Natural killer cell (primary cell): ENCODE results near the gene SLC22A4. TPM values are rescaled to one million over a fixed set of nuclear protein-coding genes. Genes with fewer than 3 reads are reported as not detected.

Experiments used
- ATAC-seq, 3 donors: fragments of 150-1000 bp in 2 of 3; fragments of 200-7000 bp in 1 of 3; cut with Tn5 transposase; 1 replicate in 1 of 3; 2 replicates in 2 of 3; pipeline ENCODE4 v1.10.0; 2021; ENCODE audit warnings: mild to moderate bottlenecking in 2 of 3, moderate library complexity in 2 of 3
- DNase-seq, 2 donors: peaks; one replicate each; pipeline versions ENCODE4 v3.0.0 to v3.0.0-alpha.2; 2013 to 2021; ENCODE audit warnings: mixed read lengths in 1 of 2
- H3K27ac ChIP-seq: one replicate; pipeline ENCODE4 v1.5.1; 2013; ENCODE audit warnings: mild to moderate bottlenecking, low read length
- H3K27me3 ChIP-seq: one replicate; pipeline ENCODE4 v1.6.1; 2013; ENCODE audit warnings: low read length; ENCODE audit not compliant: control insufficient read depth, insufficient read depth
- H3K36me3 ChIP-seq: one replicate; pipeline ENCODE4 v1.6.1; 2013; ENCODE audit warnings: low read length; ENCODE audit not compliant: control insufficient read depth, insufficient read depth
- H3K4me1 ChIP-seq: one replicate; pipeline ENCODE4 v1.6.1; 2013; ENCODE audit warnings: low read length; ENCODE audit not compliant: control insufficient read depth, insufficient read depth
- H3K4me3 ChIP-seq: one replicate; pipeline ENCODE4 v1.5.1; 2013; ENCODE audit warnings: low read length
- H3K9me3 ChIP-seq: one replicate; pipeline ENCODE4 v1.6.1; 2013; ENCODE audit warnings: low read length; ENCODE audit not compliant: control insufficient read depth, insufficient read depth
- H3K27ac Mint-ChIP-seq, 2 donors: one replicate each; pipeline ENCODE4 v1.8.0; 2022; ENCODE audit warnings: mild to moderate bottlenecking in 2 of 2, mixed read lengths in 2 of 2, moderate library complexity in 1 of 2
- H3K27me3 Mint-ChIP-seq, 2 donors: one replicate each; pipeline ENCODE4 v1.8.0; 2022; ENCODE audit warnings: low read depth in 2 of 2, mixed read lengths in 2 of 2
- H3K36me3 Mint-ChIP-seq: one replicate; pipeline ENCODE4 v1.8.0; 2022; ENCODE audit warnings: mixed read lengths
- H3K4me1 Mint-ChIP-seq, 2 donors: one replicate each; pipeline ENCODE4 v1.8.0; 2022; ENCODE audit warnings: mixed read lengths in 2 of 2
- H3K4me3 Mint-ChIP-seq: one replicate; pipeline ENCODE4 v1.8.0; 2022; ENCODE audit warnings: mild to moderate bottlenecking, moderate library complexity, mixed read lengths
- H3K9me3 Mint-ChIP-seq, 2 donors: one replicate each; pipeline ENCODE4 v1.8.0; 2022; ENCODE audit warnings: mixed read lengths in 2 of 2
- CTCF ChIP-seq: fragments of 200-600 bp; IDR thresholded peaks from one replicate; pipeline ENCODE4 v1.8.0; 2022; ENCODE audit warnings: antibody characterized with exemption
- WGBS: methylation state at CpG from one replicate; pipeline ENCODE4 v1.1.7; 2013; ENCODE audit warnings: missing lambda C conversion rate; ENCODE audit not compliant: insufficient coverage; 5-methylcytosine and 5-hydroxymethylcytosine counted together
- intact Hi-C: fragments of 100-400 bp; cut with micrococcal nuclease; formaldehyde crosslinking; loops from one replicate; pipeline ENCODE4 v1.14.2; 2022
- total RNA-seq, 4 donors: library from RNA; stranded (reverse); fragments of 120-200 nt in 1 of 4; gene quantifications; one replicate each; pipeline versions ENCODE4 v1.2.3 to v1.2.4, GENCODE V29; 2013 to 2022

SLC22A4 gene
- total RNA-seq, 3 donors from 2014 or later (not counting 1 experiment from before 2014, with no cell fraction given), result 0.14 to 2.3 (median 0.27) TPM

GRCh38 chr5:132392978-132393825 lies 99.0 kb downstream of the SLC22A4 start:
- H3K4me3 Mint-ChIP-seq, result no peak overlapping the region

More at GRCh38 chr5:132392978-132393825, 99.0 kb downstream of the SLC22A4 start:
- DNase-seq (no peak), ATAC-seq (no peak)
- intact Hi-C loops, result no loop called here
- no peak for TF ChIP-seq CTCF
- Histone ChIP-seq H3K4me1 (peaks cover 9% of the 10 kb centered on the region), H3K27me3 (no peaks in the 10 kb centered on the region), H3K36me3 (peaks cover 6% of the 10 kb centered on the region), H3K9me3 (no peaks in the 10 kb centered on the region), H3K27ac (no peak overlapping the region), H3K4me3 (no peak overlapping the region)
- peaks cover 17 to 51% of the 10 kb centered on the region in 2 donors for H3K4me1 Mint-ChIP-seq
- no peaks in the 10 kb centered on the region for H3K9me3 Mint-ChIP-seq
- 89% methylated on average over 6 of the region's 6 CpGs for WGBS
- H3K36me3 Mint-ChIP-seq, result no peaks in the 10 kb centered on the region
- H3K27ac Mint-ChIP-seq, result no peak overlapping the region
- no peaks in the 10 kb centered on the region for H3K27me3 Mint-ChIP-seq

Other genes starting within 250 kb of the SLC22A4 start
- gene IL3, start 233.7 kb upstream of the SLC22A4 start, total RNA-seq, result not detected
- 1 to 10 TPM in 1 of 3 donors, under 1 TPM in 2; 0.65 to 1.2 (median 0.82) TPM for gene CSF2, start 220.6 kb upstream of the SLC22A4 start, total RNA-seq
- under 1 TPM in 1 of 3 donors, not detected in 2; 0.20 TPM for gene P4HA2, start 66.5 kb upstream of the SLC22A4 start, total RNA-seq
- not detected for gene PDLIM4, start 36.7 kb upstream of the SLC22A4 start, total RNA-seq
- gene SLC22A5, start 75.3 kb downstream of the SLC22A4 start, total RNA-seq, result 1 to 10 TPM; 1.6 to 5.0 (median 3.9) TPM
- 1,000 to 10,000 TPM; 1,190 to 1,513 (median 1,282) TPM for gene IRF1, start 196.4 kb downstream of the SLC22A4 start, total RNA-seq
- not detected for gene IL5, start 249.1 kb downstream of the SLC22A4 start, total RNA-seq